Skeletal muscle tissue (tissue), 4 donors: ENCODE results near the gene AMBN. TPM values are rescaled to one million over a fixed set of nuclear protein-coding genes. Genes with fewer than 3 reads are reported as not detected.

Experiments used
- H3K27ac ChIP-seq: one replicate; pipeline ENCODE4 v1.7.0; 2013; ENCODE audit warnings: mild to moderate bottlenecking, low read depth, low read length, inconsistent platforms
- H3K27me3 ChIP-seq, 3 donors: one replicate each; pipeline ENCODE4 v1.7.0; 2013; ENCODE audit warnings: low read length in 3 of 3; ENCODE audit not compliant: control insufficient read depth in 3 of 3, insufficient read depth in 3 of 3
- H3K36me3 ChIP-seq, 3 donors: one replicate each; pipeline ENCODE4 v1.7.0; 2013; ENCODE audit warnings: low read length in 3 of 3; ENCODE audit not compliant: control insufficient read depth in 3 of 3, insufficient read depth in 3 of 3
- H3K4me1 ChIP-seq, 3 donors: one replicate each; pipeline ENCODE4 v1.7.0; 2013; ENCODE audit warnings: low read length in 3 of 3, mild to moderate bottlenecking in 3 of 3; ENCODE audit not compliant: control insufficient read depth in 3 of 3, insufficient read depth in 3 of 3
- H3K4me3 ChIP-seq, 3 donors: one replicate each; pipeline ENCODE4 v1.7.0; 2013; ENCODE audit warnings: low read length in 3 of 3
- H3K9ac ChIP-seq, 3 donors: one replicate each; pipeline ENCODE4 v1.7.0; 2013; ENCODE audit warnings: low read length in 3 of 3, mild to moderate bottlenecking in 3 of 3, moderate library complexity in 2 of 3, low read depth in 1 of 3
- H3K9me3 ChIP-seq, 3 donors: one replicate each; pipeline ENCODE4 v1.7.0; 2013; ENCODE audit warnings: low read length in 3 of 3; ENCODE audit not compliant: control insufficient read depth in 3 of 3
- total RNA-seq: library from RNA; depleted of rRNA; stranded (reverse); fragments of >200 nt; gene quantifications from one replicate; pipeline ENCODE4 v1.2.3, GENCODE V29; 2014
- donor health status: Osteomylitis.

Gene AMBN
- total RNA-seq, 1 donor from 2014 or later: not detected

GRCh38 chr4:70607334-70607853 is 15.3 kb downstream of the AMBN start:
- H3K4me1 ChIP-seq: no peaks in the 10 kb centered on the region
- H3K36me3 ChIP-seq: no peaks in the 10 kb centered on the region
- H3K9me3 ChIP-seq: no peaks in the 10 kb centered on the region
- H3K4me3 ChIP-seq: no peak overlapping the region
- H3K27me3 ChIP-seq: peaks cover 0 to 3% (median 0%) of the 10 kb centered on the region in 3 donors
- H3K27ac ChIP-seq: no peak overlapping the region
- H3K9ac ChIP-seq: no peak overlapping the region

GRCh38 chr4:70608324-70608723 is 16.3 kb downstream of the AMBN start:
- H3K9me3 ChIP-seq: no peaks in the 10 kb centered on the region
- no peak overlapping the region for H3K27ac ChIP-seq
- no peaks in the 10 kb centered on the region for H3K36me3 ChIP-seq
- H3K27me3 ChIP-seq: peaks cover 0 to 3% (median 0%) of the 10 kb centered on the region in 3 donors
- no peak overlapping the region for H3K4me3 ChIP-seq
- H3K4me1 ChIP-seq: no peaks in the 10 kb centered on the region
- no peak overlapping the region for H3K9ac ChIP-seq

- no peaks in the 10 kb centered on the region for H3K36me3 ChIP-seq
- H3K4me1 ChIP-seq: no peaks in the 10 kb centered on the region
- H3K9me3 ChIP-seq: no peaks in the 10 kb centered on the region
- peaks cover 0 to 3% (median 0%) of the 10 kb centered on the region in 3 donors for H3K27me3 ChIP-seq
- peak overlapping the region; percentile 27 to 54 (median 45) for H3K4me3 ChIP-seq
- peak overlapping the region in 1 of 3 donors; percentile 5 for H3K9ac ChIP-seq
- no peak overlapping the region for H3K27ac ChIP-seq
These were observed 21.5 kb downstream of the AMBN start for GRCh38 chr4:70613306-70614183.

- no peaks in the 10 kb centered on the region for H3K4me1 ChIP-seq
- no peaks in the 10 kb centered on the region for H3K36me3 ChIP-seq
- peak overlapping the region in 1 of 3 donors; percentile 5 for H3K9ac ChIP-seq
- no peak overlapping the region for H3K27ac ChIP-seq
- peak overlapping the region in 2 of 3 donors; percentile 27 to 54 for H3K4me3 ChIP-seq
- peaks cover 0 to 3% (median 0%) of the 10 kb centered on the region in 3 donors for H3K27me3 ChIP-seq
- H3K9me3 ChIP-seq: peaks cover 0 to 4% (median 0%) of the 10 kb centered on the region in 3 donors
These were observed 22.1 kb downstream of the AMBN start for GRCh38 chr4:70614184-70614555.

GRCh38 chr4:70619288-70619687 is 27.2 kb downstream of the AMBN start:
- H3K27me3 ChIP-seq: no peaks in the 10 kb centered on the region
- H3K36me3 ChIP-seq: no peaks in the 10 kb centered on the region
- no peak overlapping the region for H3K4me3 ChIP-seq
- H3K27ac ChIP-seq: no peak overlapping the region
- H3K4me1 ChIP-seq: no peaks in the 10 kb centered on the region
- H3K9me3 ChIP-seq: peaks cover 0 to 4% (median 0%) of the 10 kb centered on the region in 3 donors
- H3K9ac ChIP-seq: no peak overlapping the region

- peaks cover 0 to 4% (median 0%) of the 10 kb centered on the region in 3 donors for H3K9me3 ChIP-seq
- no peaks in the 10 kb centered on the region for H3K36me3 ChIP-seq
- H3K9ac ChIP-seq: no peak overlapping the region
- H3K27ac ChIP-seq: no peak overlapping the region
- H3K4me3 ChIP-seq: no peak overlapping the region
- H3K27me3 ChIP-seq: no peaks in the 10 kb centered on the region
- H3K4me1 ChIP-seq: no peaks in the 10 kb centered on the region
These were observed 27.7 kb downstream of the AMBN start for GRCh38 chr4:70619778-70620177.

- no peaks in the 10 kb centered on the region for H3K27me3 ChIP-seq
- no peaks in the 10 kb centered on the region for H3K4me1 ChIP-seq
- no peak overlapping the region for H3K4me3 ChIP-seq
- no peak overlapping the region for H3K27ac ChIP-seq
- H3K9me3 ChIP-seq: peaks cover 0 to 4% (median 0%) of the 10 kb centered on the region in 3 donors
- H3K36me3 ChIP-seq: no peaks in the 10 kb centered on the region
- H3K9ac ChIP-seq: no peak overlapping the region
These were observed 31.3 kb downstream of the AMBN start for GRCh38 chr4:70623323-70623722.

GRCh38 chr4:70624226-70624793 is 32.3 kb downstream of the AMBN start:
- Histone ChIP-seq H3K9ac (no peak overlapping the region), H3K27ac (no peak overlapping the region), H3K36me3 (no peaks in the 10 kb centered on the region)

GRCh38 chr4:70627620-70628019 is 35.6 kb downstream of the AMBN start:
- Histone ChIP-seq H3K27ac (no peak overlapping the region), H3K27me3 (no peaks in the 10 kb centered on the region), H3K9me3 (no peaks in the 10 kb centered on the region), H3K9ac (no peak overlapping the region), H3K4me3 (no peak overlapping the region), H3K36me3 (no peaks in the 10 kb centered on the region), H3K4me1 (no peaks in the 10 kb centered on the region)

More at GRCh38 chr4:70624226-70624793, 32.3 kb downstream of the AMBN start:
- Histone ChIP-seq H3K9me3 (no peaks in the 10 kb centered on the region), H3K4me1 (no peaks in the 10 kb centered on the region), H3K4me3 (no peak overlapping the region), H3K27me3 (no peaks in the 10 kb centered on the region)

GRCh38 chr4:70628444-70628843 is 36.4 kb downstream of the AMBN start, which contains the start of gene ENAM:
Gene ENAM, plus strand, starts transcription at chr4:70628744. Its CDS starts 757 bp downstream, at chr4:70629501.
- Histone ChIP-seq H3K4me1 (no peaks in the 10 kb centered on the region), H3K9me3 (no peaks in the 10 kb centered on the region), H3K36me3 (no peaks in the 10 kb centered on the region), H3K9ac (no peak within 1 kb of the TSS), H3K27ac (no peak within 1 kb of the TSS), H3K27me3 (no peaks in the 10 kb centered on the region), H3K4me3 (no peak within 1 kb of the TSS)
